HG03196 (cell line): ENCODE data around the gene TBCD.

Source experiments
- ATAC-seq: cut with Tn5 transposase; IDR thresholded peaks from one replicate; pipeline ENCODE4 v1.9.1; 2021; ENCODE audit not compliant: unreplicated experiment

Gene TBCD

GRCh38 chr17:82898976-82899514, 147.2 kb downstream of the TBCD start:
- ATAC-seq = no peak

GRCh38 chr17:82899941-82900340, 148.1 kb downstream of the TBCD start:
- no peak for ATAC-seq

- ATAC-seq = no peak
Observed at GRCh38 chr17:82900741-82901140, 148.9 kb downstream of the TBCD start.

- ATAC-seq = no peak
Observed at GRCh38 chr17:82901356-82901755, 149.5 kb downstream of the TBCD start.

- no peak for ATAC-seq
Observed at GRCh38 chr17:82901856-82902255, 150.0 kb downstream of the TBCD start.

- ATAC-seq = no peak
Observed at GRCh38 chr17:82902972-82903874, 151.4 kb downstream of the TBCD start.

GRCh38 chr17:82905130-82905529, 153.3 kb downstream of the TBCD start:
- no peak for ATAC-seq

- no peak for ATAC-seq
Observed at GRCh38 chr17:82907797-82908542, 156.1 kb downstream of the TBCD start.

- ATAC-seq = no peak
Observed at GRCh38 chr17:82908543-82909160, 156.8 kb downstream of the TBCD start.

- ATAC-seq = no peak
Observed at GRCh38 chr17:82909322-82909904, 157.5 kb downstream of the TBCD start.

- ATAC-seq = no peak
Observed at GRCh38 chr17:82910041-82910481, 158.2 kb downstream of the TBCD start.

GRCh38 chr17:82910770-82911169, 158.9 kb downstream of the TBCD start:
- no peak for ATAC-seq

GRCh38 chr17:82911822-82912221, 160.0 kb downstream of the TBCD start:
- ATAC-seq = no peak

- no peak for ATAC-seq
Observed at GRCh38 chr17:82912484-82913089, 160.7 kb downstream of the TBCD start.

- ATAC-seq = no peak
Observed at GRCh38 chr17:82913304-82914043, 161.6 kb downstream of the TBCD start.

- ATAC-seq = no peak
Observed at GRCh38 chr17:82914375-82914774, 162.5 kb downstream of the TBCD start.

GRCh38 chr17:82915010-82915756, 163.3 kb downstream of the TBCD start:
- ATAC-seq = no peak

GRCh38 chr17:82915757-82916027, 163.8 kb downstream of the TBCD start:
- no peak for ATAC-seq

GRCh38 chr17:82917699-82918345, 166.0 kb downstream of the TBCD start:
- ATAC-seq = no peak
